Measurements from ENCODE around the gene EEIG2. TPM values are rescaled to one million over a fixed set of nuclear protein-coding genes. Genes with fewer than 3 reads are reported as not detected.

Gene EEIG2
- total and polyA plus RNA-seq, 2 donors (not counting 3 experiments of a cell fraction or from before 2014, with no cell fraction given), result 2.5 to 7.2 TPM

GRCh38 chr1:108511764-108512163 is 48.1 kb upstream of the EEIG2 start:
- H3K27ac ChIP-seq (ENCODE audit: insufficient read depth, low read depth, low read length), result no peak overlapping the region
- H3K4me2 ChIP-seq (ENCODE audit: insufficient read depth, low read length), result no peak overlapping the region
- no peak overlapping the region for H3K9ac ChIP-seq (replicated peaks; ENCODE audit: extremely low read depth, insufficient read depth, low read length)
- dilution Hi-C loops (cut with MboI; ENCODE audit: extremely low pct_ligation_motif_present, low sequenced_read_pairs), result no loop called here
- H2AFZ ChIP-seq (ENCODE audit: low read depth, low read length), result no peak overlapping the region
- H4K20me1 ChIP-seq (replicated peaks; ENCODE audit: control insufficient read depth, extremely low read depth, insufficient read depth, low read length), result no peaks in the 10 kb centered on the region
- ChIA-PET CTCF (interaction anchor here (1.4 to 4.4 kb wide), 8 partner anchors 9 to 730 kb away, joined by 4 to 340 read pairs (median 6); partner anchors contain the start of genes EEIG2 and PRPF38B), POLR2A (no interaction called here)
- H3K79me2 ChIP-seq (ENCODE audit: control insufficient read depth, insufficient read depth, low read length), result no peaks in the 10 kb centered on the region
- H3K27me3 ChIP-seq (ENCODE audit: control insufficient read depth in 2 of 2, insufficient read depth in 2 of 2, low read length in 2 of 2), result peaks cover 2 to 9% of the 10 kb centered on the region in 2 experiments
- H3K9me3 ChIP-seq (replicated peaks; ENCODE audit: control insufficient read depth, insufficient read depth, low read length), result no peaks in the 10 kb centered on the region
- FAIRE-seq (no peak), DNase-seq (ENCODE audit: low read depth, low spot score) (no peak)
- BruUV-seq (replicated peaks), result no TSS peak
- intact Hi-C loops (cut with micrococcal nuclease), result loop anchor here (1.0 to 5.0 kb wide), 5 partner anchors 50 to 387 kb away; partner anchors contain the start of genes PRPF38B and STXBP3
- no peaks in the 10 kb centered on the region for H3K36me3 ChIP-seq (ENCODE audit: control insufficient read depth in 2 of 2, extremely low read depth in 1 of 2, insufficient read depth in 2 of 2, low read length in 2 of 2)
- no peak for TF ChIP-seq JUN (IDR thresholded peaks at IDR 0.05; ENCODE audit: borderline replicate concordance, insufficient read depth, insufficient read length, low read depth)
- TF ChIP-seq MYC (IDR thresholded peaks at IDR 0.05; ENCODE audit: low read depth, low read length), result no peak
- TF ChIP-seq POLR2A (IDR thresholded peaks at IDR 0.05; ENCODE audit: low read depth, low read length), result no peak
- TF ChIP-seq CTCF (IDR thresholded peaks at IDR 0.05; ENCODE audit: extremely low read depth in 1 of 2, insufficient read depth in 1 of 2, low read depth in 1 of 2, low read length in 2 of 2), result no peak
- H3K4me3 ChIP-seq (replicated peaks in 1 of 3; ENCODE audit: insufficient read depth in 1 of 3, low read depth in 1 of 3, low read length in 3 of 3), result no peak overlapping the region
- no peaks in the 10 kb centered on the region for H3K4me1 ChIP-seq (ENCODE audit: control insufficient read depth, extremely low read depth, insufficient read depth, low read length)
- H3K9me1 ChIP-seq (replicated peaks; ENCODE audit: control insufficient read depth, extremely low read depth, insufficient read depth, low read length), result no peaks in the 10 kb centered on the region

Measured in endothelial cell of umbilical vein (primary cell).